Midbrain (tissue), 1 donor: ENCODE results near the gene MYO1F.
"Not testable (repeated sequence)": the region's sequence is repeated elsewhere in the genome, so short reads cannot be mapped to it uniquely, and the experiment has no call there.

Experiments
- DNase-seq: peaks from one replicate; lab custom pipeline; 2025; lab: John Stamatoyannopoulos, UW

Gene MYO1F

GRCh38 chr19:8600064-8600463 lies 22.8 kb upstream of the MYO1F start:
- DNase-seq, result no peak

GRCh38 chr19:8596168-8596567 lies 18.9 kb upstream of the MYO1F start:
- DNase-seq, result no peak

GRCh38 chr19:8595651-8596050 lies 18.4 kb upstream of the MYO1F start:
- DNase-seq, result no peak

- no peak for DNase-seq
Measured at GRCh38 chr19:8593931-8594330, 16.7 kb upstream of the MYO1F start.

- peak; percentile 82 for DNase-seq
Measured at GRCh38 chr19:8592231-8593009, 15.2 kb upstream of the MYO1F start.

GRCh38 chr19:8589177-8589714 lies 12.0 kb upstream of the MYO1F start:
- no peak for DNase-seq

GRCh38 chr19:8585894-8586750 lies 8.9 kb upstream of the MYO1F start:
- DNase-seq, result no peak

- DNase-seq, result no peak
Measured at GRCh38 chr19:8584965-8585893, 8.0 kb upstream of the MYO1F start.

GRCh38 chr19:8580710-8581281 lies 3.6 kb upstream of the MYO1F start:
- peak; percentile 49 for DNase-seq

- peak; percentile 70 for DNase-seq
Measured at GRCh38 chr19:8578642-8579265, 1.5 kb upstream of the MYO1F start.

GRCh38 chr19:8577741-8578140 lies 499 bp upstream of the MYO1F start:
- no peak for DNase-seq

GRCh38 chr19:8576273-8576993 lies 809 bp downstream of the MYO1F start:
- DNase-seq, result peak; percentile 2

- no peak for DNase-seq
Measured at GRCh38 chr19:8575467-8575997, 1.7 kb downstream of the MYO1F start.

- not testable (repeated sequence) for DNase-seq
Measured at GRCh38 chr19:8574619-8574922, 2.7 kb downstream of the MYO1F start.

GRCh38 chr19:8573316-8573715 lies 3.9 kb downstream of the MYO1F start:
- DNase-seq, result no peak

GRCh38 chr19:8571006-8571411 lies 6.2 kb downstream of the MYO1F start:
- DNase-seq, result peak; percentile 40

GRCh38 chr19:8569066-8569771 lies 8.0 kb downstream of the MYO1F start:
- peak; percentile 14 for DNase-seq

GRCh38 chr19:8567522-8568172 lies 9.6 kb downstream of the MYO1F start:
- peak; percentile 9 for DNase-seq

- no peak for DNase-seq
Measured at GRCh38 chr19:8566855-8567254, 10.4 kb downstream of the MYO1F start.
